ENCODE measurements around the gene RAPGEF1.
"Not testable (repeated sequence)": the region's sequence is repeated elsewhere in the genome, so short reads cannot be mapped to it uniquely, and the experiment has no call there.

Gene RAPGEF1

DNA sequence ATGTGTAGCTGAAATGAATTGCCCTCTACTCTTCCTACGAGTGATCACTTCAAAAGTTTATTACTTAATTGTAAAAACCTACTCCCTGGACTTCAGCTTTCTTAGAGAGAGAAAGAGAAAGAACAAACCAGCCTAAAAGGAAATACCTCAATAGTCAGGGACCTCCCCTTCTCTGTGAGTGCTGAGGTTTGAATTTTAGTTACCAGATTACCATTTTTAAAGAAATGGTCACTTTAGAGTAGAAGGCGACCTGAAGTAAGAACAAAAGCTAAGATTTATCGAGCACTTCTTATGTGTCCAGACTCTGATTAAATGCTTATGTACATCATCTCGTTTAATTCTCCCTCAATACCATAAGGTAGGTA, 11.3 kb downstream of the RAPGEF1 start:
- DNase-seq = no peak

GRCh38 chr9:131727795-131728545, 11.9 kb downstream of the RAPGEF1 start:
- no peak for DNase-seq

GRCh38 chr9:131727184-131727759, 12.6 kb downstream of the RAPGEF1 start:
- no peak for DNase-seq

DNA sequence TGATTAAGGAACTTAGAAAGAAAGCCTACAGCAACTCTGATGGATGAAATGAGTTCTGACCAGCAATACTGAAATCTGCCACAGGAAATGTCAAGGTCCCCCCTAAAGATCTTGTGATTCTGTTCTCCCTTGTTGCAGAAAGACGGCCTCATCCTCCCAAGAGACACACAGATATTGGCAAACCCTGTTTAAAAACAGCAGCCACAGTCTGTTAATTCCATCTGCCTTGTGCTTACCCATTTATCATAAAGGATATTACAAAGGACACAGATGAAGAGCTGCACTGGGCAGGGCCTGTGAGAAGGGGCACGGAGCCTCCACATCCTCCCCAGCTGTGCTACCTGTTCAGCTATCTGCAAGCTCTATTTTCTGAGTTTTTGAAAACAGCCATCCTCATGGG, 15.2 kb downstream of the RAPGEF1 start:
- DNase-seq = no peak

DNA sequence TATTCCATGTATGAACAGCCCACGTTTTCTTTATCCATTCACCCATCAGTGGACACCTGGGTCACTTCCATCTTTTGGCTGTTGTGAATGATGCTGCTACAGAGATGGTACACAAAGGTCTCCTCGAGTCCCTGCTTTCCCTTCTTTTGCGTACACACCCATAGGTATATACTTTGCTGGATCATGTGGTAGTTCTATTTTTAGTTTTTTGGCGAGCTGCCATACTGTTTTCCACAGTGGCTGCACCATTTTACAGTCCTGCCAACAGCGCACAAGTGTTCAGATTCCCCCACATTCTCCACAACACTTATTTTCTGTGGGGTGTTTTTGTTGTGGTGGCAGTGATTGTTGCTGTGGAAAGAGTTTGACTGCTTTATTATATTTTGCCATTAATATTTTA, 16.2 kb downstream of the RAPGEF1 start:
- no peak for DNase-seq

DNA sequence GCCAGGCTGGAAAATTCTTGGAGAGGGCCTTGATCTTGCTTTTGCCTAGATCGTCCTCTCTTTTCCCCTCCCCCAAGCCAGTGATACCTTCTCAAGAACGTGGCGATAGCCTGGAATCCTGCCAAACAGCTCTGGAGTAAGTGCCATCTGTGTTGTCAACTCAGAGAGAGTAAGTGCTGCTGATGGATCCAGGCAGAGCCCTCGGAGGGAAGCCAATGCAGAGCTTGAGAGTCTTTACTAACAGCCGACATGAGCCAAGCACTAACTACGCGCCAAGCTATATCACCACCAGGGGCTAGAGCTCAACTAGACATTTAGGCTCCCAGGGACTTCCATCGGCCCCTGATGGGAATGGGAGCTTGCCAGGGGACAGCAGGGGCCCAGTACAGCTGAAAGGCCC, 17.6 kb downstream of the RAPGEF1 start:
- DNase-seq = no peak

- DNase-seq = no peak
Measured at GRCh38 chr9:131721076-131721475, 18.8 kb downstream of the RAPGEF1 start.

GRCh38 chr9:131720330-131720729, 19.5 kb downstream of the RAPGEF1 start:
- DNase-seq = no peak

DNA sequence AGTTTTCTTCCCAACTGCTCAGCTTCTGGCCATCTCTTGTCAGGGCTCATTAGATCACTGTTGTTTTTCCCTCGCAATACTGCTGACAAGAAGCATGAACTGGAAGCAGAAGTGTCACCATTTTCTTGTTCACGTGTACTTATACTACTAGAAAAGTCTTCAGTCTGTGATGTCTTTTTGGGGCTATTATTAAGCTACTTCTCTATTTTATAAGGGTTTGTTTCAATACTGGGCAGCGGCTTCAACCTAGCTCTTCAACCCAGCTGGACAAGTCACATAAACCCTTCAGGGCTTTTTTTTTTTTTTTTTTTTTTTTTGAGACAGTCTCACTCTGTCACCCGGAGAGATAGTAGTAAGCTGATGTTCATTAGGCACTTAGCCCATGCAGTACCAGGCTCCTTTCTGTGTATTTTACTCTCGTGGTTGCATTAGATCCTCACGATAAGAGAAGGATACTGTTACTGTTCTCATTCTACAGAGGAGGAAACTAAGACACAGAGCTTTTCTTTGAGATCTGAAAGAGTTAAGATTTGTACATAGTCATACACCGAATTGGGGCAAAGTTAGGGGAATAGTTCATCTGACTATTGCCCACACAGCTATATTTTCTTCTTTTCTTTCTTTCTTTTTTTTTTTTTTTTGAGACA, 20.5 kb downstream of the RAPGEF1 start:
- no peak for DNase-seq

- no peak for DNase-seq
Measured at GRCh38 chr9:131717719-131718460, 22.0 kb downstream of the RAPGEF1 start.

GRCh38 chr9:131715906-131716305, 24.0 kb downstream of the RAPGEF1 start:
- DNase-seq = no peak

- DNase-seq = no peak
Measured at GRCh38 chr9:131714821-131715220, 25.1 kb downstream of the RAPGEF1 start.

- no peak for DNase-seq
Measured at GRCh38 chr9:131714161-131714646, 25.7 kb downstream of the RAPGEF1 start.

GRCh38 chr9:131713016-131713415, 26.9 kb downstream of the RAPGEF1 start:
- DNase-seq = no peak

DNA sequence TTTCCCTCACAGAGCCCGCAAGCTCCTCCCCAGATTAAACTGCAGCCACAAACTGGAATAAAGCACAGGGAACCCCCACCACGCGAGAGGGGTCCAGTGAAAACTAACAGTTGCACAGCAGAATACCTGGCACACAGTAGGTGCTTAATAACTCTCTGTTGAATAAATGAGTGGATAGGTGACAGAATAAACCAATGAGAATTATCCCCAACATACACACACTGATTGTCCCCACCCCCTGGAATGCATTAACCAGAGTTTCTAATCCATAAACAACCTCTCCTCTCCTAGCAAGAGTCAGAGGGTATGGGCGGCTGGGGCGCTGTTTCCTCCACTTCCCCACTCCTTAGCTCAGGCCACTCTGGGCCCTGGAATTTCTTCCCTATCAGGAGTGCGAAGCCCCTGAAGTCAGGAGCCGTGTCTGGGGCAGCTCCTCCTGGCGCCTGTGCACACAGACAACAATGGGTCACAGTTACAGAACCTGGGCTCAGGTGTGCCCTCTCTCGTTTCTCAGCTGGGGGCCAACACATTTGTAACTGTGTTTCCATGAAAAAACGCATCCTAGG, 27.6 kb downstream of the RAPGEF1 start:
- DNase-seq = no peak

- DNase-seq = no peak
Measured at GRCh38 chr9:131709771-131710431, 30.0 kb downstream of the RAPGEF1 start.

GRCh38 chr9:131709010-131709770, 30.7 kb downstream of the RAPGEF1 start:
- DNase-seq = not testable (repeated sequence)

DNA sequence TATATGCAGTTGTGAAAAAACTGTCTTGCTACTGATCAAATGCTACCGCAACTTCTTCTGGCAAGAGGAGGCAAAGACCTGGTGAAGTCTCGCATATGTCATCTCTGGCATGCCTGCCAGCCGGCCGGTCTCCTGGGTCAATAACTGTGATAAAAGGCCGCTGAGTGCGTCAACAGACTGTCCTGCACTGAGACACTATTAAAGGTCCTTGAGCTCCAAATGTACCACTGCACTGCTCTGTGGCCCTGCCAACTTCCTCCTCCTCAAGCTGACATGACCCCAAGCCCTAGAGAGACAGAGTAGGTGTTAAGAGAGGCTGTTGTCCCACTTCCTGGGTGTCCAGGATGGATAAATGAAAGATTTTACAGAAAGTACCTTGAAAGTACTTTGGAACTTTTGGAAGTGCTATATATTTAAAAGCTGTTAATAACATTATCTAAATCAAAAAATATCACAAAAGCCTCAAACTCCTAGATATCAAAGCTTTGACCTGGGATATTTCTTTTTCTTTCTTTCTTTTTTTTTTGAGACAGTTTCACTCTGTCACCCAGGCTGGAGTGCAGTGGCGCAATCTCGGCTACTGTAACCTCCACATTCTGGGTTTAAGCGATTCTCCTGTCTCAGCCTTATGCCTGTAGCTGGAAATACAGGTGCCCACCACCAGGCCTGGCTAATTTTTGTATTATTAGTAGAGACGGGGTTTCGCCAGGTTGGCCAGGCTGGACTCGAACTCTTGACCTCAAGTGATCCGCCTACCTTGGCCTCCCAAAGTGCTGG, 31.5 kb downstream of the RAPGEF1 start:
- no peak for DNase-seq

DNA sequence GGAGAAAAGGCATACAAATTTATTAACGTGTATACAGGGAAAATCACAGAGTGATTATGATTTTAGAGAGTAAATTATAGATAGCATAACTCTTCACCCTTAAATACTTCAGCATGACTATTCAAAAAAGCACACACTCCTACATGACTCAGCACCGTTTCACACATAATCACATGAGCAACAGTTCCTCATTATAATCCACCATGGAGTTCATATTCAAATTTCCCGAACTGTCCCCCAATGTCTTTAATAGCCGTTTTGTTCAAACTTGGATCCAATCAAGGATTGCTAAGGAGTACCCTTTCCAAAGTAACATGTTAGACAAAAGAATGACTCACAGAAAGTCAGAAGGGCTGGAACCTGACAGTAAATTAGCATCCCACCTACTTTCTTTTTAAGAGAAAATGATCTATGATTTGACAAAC, 32.1 kb downstream of the RAPGEF1 start:
- DNase-seq = no peak

GRCh38 chr9:131707050-131707449, 32.8 kb downstream of the RAPGEF1 start:
- no peak for DNase-seq

DNA sequence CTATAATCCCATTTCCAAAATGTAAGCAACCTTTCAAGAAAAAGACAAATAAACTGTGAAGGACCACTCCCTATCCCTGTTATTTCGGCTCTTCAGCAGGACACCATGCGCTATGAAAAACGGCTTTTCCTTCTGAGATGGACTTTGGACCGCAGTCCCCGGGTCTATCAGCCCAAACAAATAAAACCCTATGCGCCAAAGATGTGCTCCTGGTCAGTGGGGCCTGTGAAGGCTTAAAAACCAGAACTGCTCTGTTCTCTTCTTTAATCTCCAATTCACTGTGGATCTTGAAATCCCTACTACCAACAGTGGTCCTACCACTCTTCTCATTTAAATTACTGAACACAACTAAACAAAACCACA, 33.3 kb downstream of the RAPGEF1 start:
- DNase-seq = no peak
